ENCODE measurements around the gene PIP5K1B.

GRCh38 chr9:68791169-68791568 lies 86.1 kb downstream of the PIP5K1B start:
- TF ChIP-seq CTCF (IDR thresholded peaks at IDR 0.05; ENCODE audit: low read length) (no peak), EZH2 (optimal IDR thresholded peaks at IDR 0.05; ENCODE audit: low read depth, low read length) (no peak), EZH2phosphoT487 (IDR thresholded peaks at IDR 0.05; ENCODE audit: low read length) (no peak)

All from MM.1S (cell line).